K562 (cell line): ENCODE data around the gene SIK3.

Experiments
- NCOA2 ChIP-seq, 2 experiments: fragments of 450-650 bp; IDR thresholded peaks; 2 replicates each; pipeline ENCODE4 v1.6.1; 2018; ENCODE audit warnings: mild to moderate bottlenecking in 2 of 2, moderate library complexity in 1 of 2; ENCODE audit not compliant: partially characterized antibody in 2 of 2
- POLR2A ChIP-seq: fragments of 450-650 bp; conservative IDR thresholded peaks from 2 replicates; pipeline ENCODE4 v1.6.1; 2016
- SMAD3 ChIP-seq: fragments of 450-650 bp; formaldehyde crosslinking; conservative IDR thresholded peaks from 2 replicates; pipeline ENCODE4 v1.4.0; 2020; ENCODE audit warnings: mild to moderate bottlenecking
- TF ChIP-seq, protein P1 (sequence below), 3 experiments: IDR thresholded peaks in 2 of 3; conservative IDR thresholded peaks in 1 of 3; 2 replicates each; pipeline ENCODE4 v1.5.1; 2011 to 2012; ENCODE audit warnings: low read length in 3 of 3, mild to moderate bottlenecking in 3 of 3, control low read depth in 2 of 3, improper control_type of control experiment in 1 of 3, inconsistent platforms in 1 of 3, low read depth in 1 of 3, mixed read lengths in 1 of 3, moderate library complexity in 1 of 3; ENCODE audit not compliant: insufficient read depth in 2 of 3
- TF ChIP-seq, protein P2 (sequence below): fragments of 450-650 bp; conservative IDR thresholded peaks from 2 replicates; pipeline ENCODE4 v1.6.1; 2016; ENCODE audit warnings: missing genetic modification characterization, low read depth, mild to moderate bottlenecking, missing compliant biosample characterization, moderate library complexity

DNA sequence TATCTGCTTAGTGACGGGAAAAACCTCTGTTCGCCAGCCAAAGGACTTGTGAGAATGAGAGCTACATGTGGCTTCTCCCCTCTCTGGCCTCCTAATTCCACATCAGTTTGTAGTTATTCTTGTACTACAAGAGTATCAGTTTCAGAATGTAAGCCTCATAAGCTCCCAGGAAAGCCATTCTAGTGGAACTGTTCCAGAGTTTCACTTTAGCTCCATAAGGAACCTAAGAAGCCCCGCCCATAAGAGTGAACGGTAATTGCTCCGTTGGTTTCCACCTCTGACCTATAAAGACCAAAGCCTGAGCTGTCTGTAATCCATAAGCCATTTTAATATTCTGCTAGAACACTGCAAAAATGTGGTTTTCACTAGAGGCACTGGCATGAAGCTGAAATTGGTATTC is 53.0 kb downstream of the SIK3 start:
- TF ChIP-seq NCOA2 (IDR thresholded peaks at IDR 0.05; ENCODE audit: partially characterized antibody in 2 of 2) = no peak
- no peak for TF ChIP-seq SMAD3
- no peak for TF ChIP-seq POLR2A
- TF ChIP-seq, protein P1, sequence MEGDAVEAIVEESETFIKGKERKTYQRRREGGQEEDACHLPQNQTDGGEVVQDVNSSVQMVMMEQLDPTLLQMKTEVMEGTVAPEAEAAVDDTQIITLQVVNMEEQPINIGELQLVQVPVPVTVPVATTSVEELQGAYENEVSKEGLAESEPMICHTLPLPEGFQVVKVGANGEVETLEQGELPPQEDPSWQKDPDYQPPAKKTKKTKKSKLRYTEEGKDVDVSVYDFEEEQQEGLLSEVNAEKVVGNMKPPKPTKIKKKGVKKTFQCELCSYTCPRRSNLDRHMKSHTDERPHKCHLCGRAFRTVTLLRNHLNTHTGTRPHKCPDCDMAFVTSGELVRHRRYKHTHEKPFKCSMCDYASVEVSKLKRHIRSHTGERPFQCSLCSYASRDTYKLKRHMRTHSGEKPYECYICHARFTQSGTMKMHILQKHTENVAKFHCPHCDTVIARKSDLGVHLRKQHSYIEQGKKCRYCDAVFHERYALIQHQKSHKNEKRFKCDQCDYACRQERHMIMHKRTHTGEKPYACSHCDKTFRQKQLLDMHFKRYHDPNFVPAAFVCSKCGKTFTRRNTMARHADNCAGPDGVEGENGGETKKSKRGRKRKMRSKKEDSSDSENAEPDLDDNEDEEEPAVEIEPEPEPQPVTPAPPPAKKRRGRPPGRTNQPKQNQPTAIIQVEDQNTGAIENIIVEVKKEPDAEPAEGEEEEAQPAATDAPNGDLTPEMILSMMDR (IDR thresholded peaks at IDR 0.05 in 2 of 3, conservative IDR thresholded peaks at IDR 0.05 in 1 of 3; ENCODE audit: insufficient read depth in 2 of 3, low read depth in 1 of 3, low read length in 3 of 3) = no peak
- TF ChIP-seq, protein P2, sequence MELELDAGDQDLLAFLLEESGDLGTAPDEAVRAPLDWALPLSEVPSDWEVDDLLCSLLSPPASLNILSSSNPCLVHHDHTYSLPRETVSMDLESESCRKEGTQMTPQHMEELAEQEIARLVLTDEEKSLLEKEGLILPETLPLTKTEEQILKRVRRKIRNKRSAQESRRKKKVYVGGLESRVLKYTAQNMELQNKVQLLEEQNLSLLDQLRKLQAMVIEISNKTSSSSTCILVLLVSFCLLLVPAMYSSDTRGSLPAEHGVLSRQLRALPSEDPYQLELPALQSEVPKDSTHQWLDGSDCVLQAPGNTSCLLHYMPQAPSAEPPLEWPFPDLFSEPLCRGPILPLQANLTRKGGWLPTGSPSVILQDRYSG (tag) = no peak
